ENCODE results near the gene RLN3.
A peak's percentile ranks its signal among the peaks of the same experiment; 100 is the strongest.

The RLN3 gene

GRCh38 chr19:14061751-14062557 lies 34.0 kb downstream of the RLN3 start, which contains the start of gene PALM3:
TSS of gene PALM3 (minus strand) at chr19:14062076. CDS start at chr19:14061980, 96 bp downstream.
- no peak within 1 kb of the TSS for H3K4me3 ChIP-seq (ENCODE audit: insufficient read length, low read depth)
- no peaks in the 10 kb centered on the region for H3K36me3 ChIP-seq (ENCODE audit: insufficient read depth, insufficient read length, low read length)
- peaks cover 16% of the 10 kb centered on the region for H3K4me1 ChIP-seq (ENCODE audit: insufficient read depth, insufficient read length)
- H3K9ac ChIP-seq (ENCODE audit: insufficient read length, low read depth) = no peak within 1 kb of the TSS
- peaks cover 5% of the 10 kb centered on the region for H3K27me3 ChIP-seq (ENCODE audit: insufficient read depth, insufficient read length)
- no peak for DNase-seq (ENCODE audit: low read depth, low spot score)
- TF ChIP-seq SUZ12 (IDR thresholded peaks at IDR 0.05; ENCODE audit: extremely low read depth, insufficient read depth, insufficient read length) (no peak), ZNF274 (IDR thresholded peaks at IDR 0.05; ENCODE audit: low read depth, low read length) (no peak), YY1 (IDR thresholded peaks at IDR 0.05; ENCODE audit: insufficient read depth, insufficient read length) (no peak)
- no peaks in the 10 kb centered on the region for H3K9me3 ChIP-seq (ENCODE audit: insufficient read depth, low read length)

DNA sequence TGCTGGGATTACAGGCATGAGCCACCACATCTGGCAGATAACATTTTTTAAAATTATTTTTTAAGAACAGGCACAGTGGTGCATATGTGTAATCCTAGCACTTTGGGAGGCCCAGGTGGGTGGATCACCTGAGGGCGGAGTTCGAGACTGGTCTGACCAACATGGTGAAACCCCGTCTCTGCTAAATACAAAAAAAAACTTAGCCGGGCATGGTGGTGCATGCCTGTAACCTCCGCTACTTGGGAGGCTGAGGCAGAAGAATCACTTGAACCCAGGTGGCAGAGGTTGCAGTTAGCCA lies 34.6 kb downstream of the RLN3 start:
- TF ChIP-seq ZNF274 (IDR thresholded peaks at IDR 0.05; ENCODE audit: low read depth, low read length) (no peak), SUZ12 (IDR thresholded peaks at IDR 0.05; ENCODE audit: extremely low read depth, insufficient read depth, insufficient read length) (no peak), YY1 (IDR thresholded peaks at IDR 0.05; ENCODE audit: insufficient read depth, insufficient read length) (no peak)
- no peak overlapping the region for H3K4me3 ChIP-seq (ENCODE audit: insufficient read length, low read depth)
- H3K27me3 ChIP-seq (ENCODE audit: insufficient read depth, insufficient read length) = peaks cover 5% of the 10 kb centered on the region
- peaks cover 16% of the 10 kb centered on the region for H3K4me1 ChIP-seq (ENCODE audit: insufficient read depth, insufficient read length)
- H3K9ac ChIP-seq (ENCODE audit: insufficient read length, low read depth) = no peak overlapping the region
- no peaks in the 10 kb centered on the region for H3K36me3 ChIP-seq (ENCODE audit: insufficient read depth, insufficient read length, low read length)
- no peak for DNase-seq (ENCODE audit: low read depth, low spot score)
- no peaks in the 10 kb centered on the region for H3K9me3 ChIP-seq (ENCODE audit: insufficient read depth, low read length)

DNA sequence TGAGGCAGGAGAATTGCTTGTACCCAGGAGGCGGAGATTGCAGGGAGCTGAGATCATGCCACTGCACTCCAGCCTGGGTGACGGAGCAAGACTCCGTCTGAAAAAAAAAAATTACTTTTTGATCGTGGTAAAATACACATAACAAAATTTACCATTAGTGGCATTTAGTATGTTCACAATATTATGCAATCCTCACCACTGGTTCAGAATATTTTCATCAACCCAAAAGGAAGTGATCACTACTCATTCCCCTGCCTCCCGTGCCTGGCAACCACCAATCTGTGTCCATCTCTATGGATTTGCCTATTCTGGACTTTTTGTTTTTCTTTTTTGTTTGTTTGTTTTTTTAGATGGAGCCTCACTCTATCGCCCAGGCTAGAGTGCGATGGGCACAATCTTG lies 35.2 kb downstream of the RLN3 start:
- Histone ChIP-seq H3K27me3 (ENCODE audit: insufficient read depth, insufficient read length) (peaks cover 5% of the 10 kb centered on the region), H3K9ac (ENCODE audit: insufficient read length, low read depth) (no peak overlapping the region), H3K9me3 (ENCODE audit: insufficient read depth, low read length) (no peaks in the 10 kb centered on the region), H3K4me3 (ENCODE audit: insufficient read length, low read depth) (no peak overlapping the region), H3K36me3 (ENCODE audit: insufficient read depth, insufficient read length, low read length) (no peaks in the 10 kb centered on the region), H3K4me1 (ENCODE audit: insufficient read depth, insufficient read length) (peaks cover 15% of the 10 kb centered on the region)
- no peak for DNase-seq (ENCODE audit: low read depth, low spot score)
- TF ChIP-seq ZNF274 (IDR thresholded peaks at IDR 0.05; ENCODE audit: low read depth, low read length) (no peak), SUZ12 (IDR thresholded peaks at IDR 0.05; ENCODE audit: extremely low read depth, insufficient read depth, insufficient read length) (no peak), YY1 (IDR thresholded peaks at IDR 0.05; ENCODE audit: insufficient read depth, insufficient read length) (no peak)

GRCh38 chr19:14066134-14066533 lies 38.2 kb downstream of the RLN3 start:
- Histone ChIP-seq H3K9me3 (ENCODE audit: insufficient read depth, low read length) (no peaks in the 10 kb centered on the region), H3K27me3 (ENCODE audit: insufficient read depth, insufficient read length) (peaks cover 2% of the 10 kb centered on the region), H3K36me3 (ENCODE audit: insufficient read depth, insufficient read length, low read length) (no peaks in the 10 kb centered on the region), H3K4me1 (ENCODE audit: insufficient read depth, insufficient read length) (peaks cover 4% of the 10 kb centered on the region), H3K4me3 (ENCODE audit: insufficient read length, low read depth) (no peak overlapping the region), H3K9ac (ENCODE audit: insufficient read length, low read depth) (no peak overlapping the region)
- no peak for TF ChIP-seq SUZ12 (IDR thresholded peaks at IDR 0.05; ENCODE audit: extremely low read depth, insufficient read depth, insufficient read length)
- no peak for TF ChIP-seq YY1 (IDR thresholded peaks at IDR 0.05; ENCODE audit: insufficient read depth, insufficient read length)
- TF ChIP-seq ZNF274 (IDR thresholded peaks at IDR 0.05; ENCODE audit: low read depth, low read length) = no peak
- no peak for DNase-seq (ENCODE audit: low read depth, low spot score)

DNA sequence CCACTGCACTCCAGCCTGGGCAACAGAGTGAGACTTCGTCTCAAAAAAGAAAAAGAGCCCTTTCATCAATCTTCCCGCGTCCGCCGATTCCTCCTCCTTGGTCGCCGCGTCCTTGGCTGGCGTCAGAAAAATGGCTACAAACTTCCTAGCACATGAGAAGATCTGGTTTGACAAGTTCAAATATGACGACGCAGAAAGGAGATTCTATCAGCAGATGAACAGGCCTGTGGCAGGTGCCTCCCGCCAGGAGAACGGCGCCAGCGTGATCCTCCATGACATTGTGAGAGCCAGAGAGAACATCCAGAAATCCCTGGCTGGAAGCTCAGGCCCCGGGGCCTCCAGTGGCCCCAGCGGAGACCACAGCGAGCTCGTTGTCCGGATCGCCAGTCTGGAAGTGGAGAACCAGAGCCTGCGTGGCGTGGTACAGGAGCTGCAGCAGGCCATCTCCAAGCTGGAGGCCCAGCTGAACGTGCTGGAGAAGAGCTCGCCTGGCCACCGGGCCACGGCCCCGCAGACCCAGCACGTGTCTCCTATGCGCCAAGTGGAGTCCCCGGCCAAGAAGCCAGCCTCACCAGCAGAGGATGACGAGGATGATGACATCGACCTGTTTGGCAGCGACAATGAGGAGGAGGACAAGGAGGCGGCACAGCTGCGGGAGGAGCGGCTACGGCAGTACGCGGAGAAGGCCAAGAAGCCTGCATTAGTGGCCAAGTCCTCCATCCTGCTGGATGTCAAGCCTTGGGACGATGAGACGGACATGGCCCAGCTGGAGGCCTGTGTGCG lies 42.5 kb downstream of the RLN3 start:
- H3K4me1 ChIP-seq (ENCODE audit: insufficient read depth, insufficient read length) = peaks cover 14% of the 10 kb centered on the region
- H3K36me3 ChIP-seq (ENCODE audit: insufficient read depth, insufficient read length, low read length) = no peaks in the 10 kb centered on the region
- H3K4me3 ChIP-seq (ENCODE audit: insufficient read length, low read depth) = no peak overlapping the region
- TF ChIP-seq YY1 (IDR thresholded peaks at IDR 0.05; ENCODE audit: insufficient read depth, insufficient read length) (no peak), ZNF274 (IDR thresholded peaks at IDR 0.05; ENCODE audit: low read depth, low read length) (no peak), SUZ12 (IDR thresholded peaks at IDR 0.05; ENCODE audit: extremely low read depth, insufficient read depth, insufficient read length) (no peak)
- no peak overlapping the region for H3K9ac ChIP-seq (ENCODE audit: insufficient read length, low read depth)
- peaks cover 36% of the 10 kb centered on the region for H3K27me3 ChIP-seq (ENCODE audit: insufficient read depth, insufficient read length)
- H3K9me3 ChIP-seq (ENCODE audit: insufficient read depth, low read length) = peaks cover 9% of the 10 kb centered on the region; the same call in 1 of the 2 replicates
- DNase-seq (ENCODE audit: low read depth, low spot score) = no peak

GRCh38 chr19:14072535-14073260 lies 44.8 kb downstream of the RLN3 start, which contains the start of gene MISP3:
TSS of gene MISP3 (plus strand) at chr19:14072786. CDS start at chr19:14073310, 524 bp downstream.
- Histone ChIP-seq H3K36me3 (ENCODE audit: insufficient read depth, insufficient read length, low read length) (no peaks in the 10 kb centered on the region), H3K27me3 (ENCODE audit: insufficient read depth, insufficient read length) (peaks cover 36% of the 10 kb centered on the region), H3K4me1 (ENCODE audit: insufficient read depth, insufficient read length) (peaks cover 14% of the 10 kb centered on the region), H3K9ac (ENCODE audit: insufficient read length, low read depth) (peak within 1 kb of the TSS; percentile 82), H3K4me3 (ENCODE audit: insufficient read length, low read depth) (peak within 1 kb of the TSS; percentile 61), H3K9me3 (ENCODE audit: insufficient read depth, low read length) (peaks cover 9% of the 10 kb centered on the region; the same call in 1 of the 2 replicates)
- TF ChIP-seq YY1 (IDR thresholded peaks at IDR 0.05; ENCODE audit: insufficient read depth, insufficient read length) (no peak), SUZ12 (IDR thresholded peaks at IDR 0.05; ENCODE audit: extremely low read depth, insufficient read depth, insufficient read length) (no peak), ZNF274 (IDR thresholded peaks at IDR 0.05; ENCODE audit: low read depth, low read length) (no peak)
- no peak for DNase-seq (ENCODE audit: low read depth, low spot score)
